Measurements from ENCODE around the gene CCM2. TPM values are rescaled to one million over a fixed set of nuclear protein-coding genes. Genes with fewer than 3 reads are reported as not detected.

CCM2 gene
- total and polyA plus RNA-seq, 2 of the 8 experiments (the other 6 are each of a cell fraction or from before 2014, with no cell fraction given) = 31.6 to 41.2 TPM

DNA sequence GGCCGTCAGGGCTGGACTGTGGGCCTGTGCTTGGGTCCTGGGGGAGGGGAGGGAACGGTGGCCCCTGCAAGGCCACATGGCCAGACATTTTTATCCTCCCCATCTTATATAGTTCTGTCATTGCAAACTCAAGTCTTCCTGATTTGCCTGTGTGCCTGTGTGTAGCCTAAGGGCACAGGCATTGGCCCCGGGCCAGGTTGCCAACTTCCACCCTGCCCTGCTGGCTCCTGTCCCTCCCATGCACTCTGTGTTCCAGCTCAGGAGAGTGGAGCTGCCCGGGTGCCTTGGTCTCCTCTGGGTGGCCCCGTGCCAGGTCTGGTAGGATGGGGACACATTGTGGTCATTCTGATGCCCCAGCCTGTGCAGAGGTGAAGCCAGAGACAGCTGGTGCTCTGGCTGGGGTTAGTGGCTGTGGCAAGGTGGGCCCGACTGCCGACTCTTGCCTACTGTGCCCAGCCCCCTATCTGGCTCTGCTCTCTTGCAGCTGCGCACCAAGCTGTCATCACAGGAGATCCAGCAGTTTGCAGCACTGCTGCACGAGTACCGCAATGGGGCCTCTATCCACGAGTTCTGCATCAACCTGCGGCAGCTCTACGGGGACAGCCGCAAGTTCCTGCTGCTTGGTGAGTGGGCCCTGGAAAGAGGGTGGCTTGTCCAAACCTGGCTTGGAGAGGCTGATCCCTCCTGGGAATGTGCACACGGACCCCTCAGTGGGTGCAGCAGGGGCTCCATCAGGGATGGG lies 74.0 kb downstream of the CCM2 start:
- 95% methylated on average over 13 of the region's 15 CpGs; no CpG with 5 or more reads in 1 of the 2 experiments for WGBS, 2 experiments (ENCODE audit: extremely low coverage in 1 of 2, insufficient coverage in 1 of 2, insufficient read length in 1 of 2, insufficient replicate concordance in 2 of 2, low coverage in 1 of 2, low lambda C conversion rate in 2 of 2, missing lambda C conversion rate in 1 of 2)
- Histone ChIP-seq H4K20me1 (replicated peaks in 1 of 2; ENCODE audit: control insufficient read depth in 1 of 2, insufficient read depth in 2 of 2, low read length in 2 of 2) (peaks cover 2 to 7% of the 10 kb centered on the region in 2 experiments), H4K91ac (replicated peaks; ENCODE audit: insufficient read length, low read length) (no peak overlapping the region), H3K23me2 (ENCODE audit: low read depth, low read length) (no peaks in the 10 kb centered on the region; the same call in 1 of the 2 replicates), H3K27me3 (replicated peaks in 1 of 4; ENCODE audit: control insufficient read depth in 3 of 4, extremely low read depth in 1 of 4, insufficient read depth in 3 of 4, low read length in 3 of 4) (no peaks in the 10 kb centered on the region), H3K4me3 (ENCODE audit: extremely low read depth in 1 of 4, insufficient read depth in 2 of 4, low read depth in 3 of 4, low read length in 4 of 4) (no peak overlapping the region), H3K79me2 (ENCODE audit: control insufficient read depth in 1 of 2, insufficient read depth in 2 of 2, low read length in 2 of 2) (no peaks in the 10 kb centered on the region), H3K4me1 (replicated peaks in 1 of 4; ENCODE audit: control insufficient read depth in 3 of 4, insufficient read depth in 4 of 4, low read length in 3 of 4) (no peaks in the 10 kb centered on the region; a peak in 1 of 7 replicates), H3K27ac (ENCODE audit: low read depth, low read length) (no peak overlapping the region), H4K5ac (ENCODE audit: insufficient read length, low read depth, low read length) (no peak overlapping the region), H2AK5ac (ENCODE audit: low read depth, low read length) (no peak overlapping the region), H3K23ac (ENCODE audit: insufficient read length) (no peak overlapping the region), H2AFZ (ENCODE audit: low read length) (no peak overlapping the region), H3K18ac (ENCODE audit: extremely low read depth, low read length) (no peak overlapping the region), H3K56ac (replicated peaks; ENCODE audit: insufficient read length, low read depth, low read length) (no peak overlapping the region), H2BK15ac (ENCODE audit: low read length) (no peak overlapping the region), H2BK120ac (replicated peaks; ENCODE audit: low read depth, low read length) (no peak overlapping the region), H3K14ac (ENCODE audit: insufficient read length) (no peak overlapping the region), H3K4me2 (ENCODE audit: insufficient read depth in 1 of 2, low read depth in 2 of 2, low read length in 2 of 2) (no peak overlapping the region), H3K9ac (replicated peaks in 1 of 4; ENCODE audit: extremely low read depth in 1 of 4, low read depth in 3 of 4, low read length in 3 of 4) (no peak overlapping the region), H3K4ac (replicated peaks; ENCODE audit: insufficient read length, low read depth, low read length) (no peak overlapping the region), H3K36me3 (ENCODE audit: control insufficient read depth in 2 of 4, insufficient read depth in 4 of 4, low read length in 3 of 4) (peaks cover 0 to 10% (median 4%) of the 10 kb centered on the region in 4 experiments; a peak in 6 of 8 replicates), H2BK20ac (ENCODE audit: low read length) (no peak overlapping the region), H4K8ac (ENCODE audit: extremely low read depth, insufficient read depth, low read length) (no peak overlapping the region), H3K9me3 (ENCODE audit: insufficient read depth in 2 of 2, low read depth in 1 of 2, low read length in 1 of 2) (no peaks in the 10 kb centered on the region), H2BK12ac (ENCODE audit: low read depth, low read length) (no peak overlapping the region), H2BK5ac (ENCODE audit: low read depth, low read length) (no peak overlapping the region), H3K79me1 (ENCODE audit: low read depth, low read length) (peaks cover 2% of the 10 kb centered on the region; the same call in 1 of the 2 replicates)
- POLR2A ChIA-PET (ENCODE audit: partially characterized antibody) = interaction anchor here (1.9 kb wide), 1 partner anchor 38 kb away, joined by 4 read pairs; the partner anchor contains the start of gene TBRG4
- DNase-seq (ENCODE audit: low read depth in 1 of 2, low spot score in 2 of 2) = no peak
- CTCF ChIA-PET (ENCODE audit: partially characterized antibody) = interaction anchor here (0.9 to 6.3 kb wide), 5 partner anchors 37 to 100 kb away, joined by 3 to 40 read pairs (median 3); no protein-coding TSS in a partner anchor
- FAIRE-seq = no peak
- TF ChIP-seq TAF7 (optimal IDR thresholded peaks at IDR 0.05; ENCODE audit: borderline replicate concordance, low read depth, low read length) (no peak), FOSL1 (IDR thresholded peaks at IDR 0.05; ENCODE audit: insufficient read depth, low read depth, low read length) (no peak), HDAC2 (IDR thresholded peaks at IDR 0.05; ENCODE audit: borderline replicate concordance in 1 of 2, low read depth in 2 of 2, low read length in 2 of 2) (no peak), TAF1 (IDR thresholded peaks at IDR 0.05; ENCODE audit: low read depth, low read length) (no peak), CREB1 (IDR thresholded peaks at IDR 0.05) (no peak), BRCA1 (IDR thresholded peaks at IDR 0.05; ENCODE audit: low read depth, low read length) (no peak)
- TF ChIP-seq, protein P1, sequence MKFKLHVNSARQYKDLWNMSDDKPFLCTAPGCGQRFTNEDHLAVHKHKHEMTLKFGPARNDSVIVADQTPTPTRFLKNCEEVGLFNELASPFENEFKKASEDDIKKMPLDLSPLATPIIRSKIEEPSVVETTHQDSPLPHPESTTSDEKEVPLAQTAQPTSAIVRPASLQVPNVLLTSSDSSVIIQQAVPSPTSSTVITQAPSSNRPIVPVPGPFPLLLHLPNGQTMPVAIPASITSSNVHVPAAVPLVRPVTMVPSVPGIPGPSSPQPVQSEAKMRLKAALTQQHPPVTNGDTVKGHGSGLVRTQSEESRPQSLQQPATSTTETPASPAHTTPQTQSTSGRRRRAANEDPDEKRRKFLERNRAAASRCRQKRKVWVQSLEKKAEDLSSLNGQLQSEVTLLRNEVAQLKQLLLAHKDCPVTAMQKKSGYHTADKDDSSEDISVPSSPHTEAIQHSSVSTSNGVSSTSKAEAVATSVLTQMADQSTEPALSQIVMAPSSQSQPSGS (IDR thresholded peaks at IDR 0.05; ENCODE audit: low read length) = no peak

Data from H1 (cell line).